Fibroblast of lung (primary cell): ENCODE data around the gene MTHFD2L.

ENCODE experiments used
- CTCF ChIP-seq, 2 donors: IDR thresholded peaks in 1 of 2; conservative IDR thresholded peaks in 1 of 2; 1 replicate in 1 of 2; 2 replicates in 1 of 2; pipeline ENCODE4 v1.5.1; 2011 to 2012; ENCODE audit warnings: low read length in 2 of 2, control low read depth in 1 of 2, inconsistent platforms in 1 of 2, low read depth in 1 of 2, mild to moderate bottlenecking in 1 of 2
- EZH2 ChIP-seq: IDR thresholded peaks from 2 replicates; pipeline ENCODE4 v1.5.1; 2012; ENCODE audit warnings: low read length, control low read depth, mild to moderate bottlenecking; ENCODE audit errors: missing control alignments

GRCh38 chr4:74168841-74169240 lies 10.9 kb downstream of the MTHFD2L start:
- TF ChIP-seq CTCF (conservative IDR thresholded peaks at IDR 0.05 in 1 of 2, IDR thresholded peaks at IDR 0.05 in 1 of 2; ENCODE audit: low read depth in 1 of 2, low read length in 2 of 2) (no peak), EZH2 (no peak)
